ENCODE results near the gene PACS2.

PACS2 gene

GRCh38 chr14:105440992-105441391 lies 126.4 kb downstream of the PACS2 start:
- no peak for DNase-seq (ENCODE audit: low read depth in 2 of 2)

- no peak for DNase-seq (ENCODE audit: low read depth in 2 of 2)
Measured at GRCh38 chr14:105442125-105442524, 127.6 kb downstream of the PACS2 start.

GRCh38 chr14:105442834-105443233 lies 128.3 kb downstream of the PACS2 start:
- DNase-seq (ENCODE audit: low read depth in 2 of 2) = no peak

GRCh38 chr14:105444859-105445258 lies 130.3 kb downstream of the PACS2 start:
- DNase-seq (ENCODE audit: low read depth in 2 of 2) = no peak

GRCh38 chr14:105445290-105445689 lies 130.7 kb downstream of the PACS2 start:
- no peak for DNase-seq (ENCODE audit: low read depth in 2 of 2)

- no peak for DNase-seq (ENCODE audit: low read depth in 2 of 2)
Measured at GRCh38 chr14:105445901-105446845, 131.6 kb downstream of the PACS2 start.

GRCh38 chr14:105446971-105447370 lies 132.4 kb downstream of the PACS2 start:
- DNase-seq (ENCODE audit: low read depth in 2 of 2) = no peak

All from stimulated activated CD4-positive, alpha-beta T cell treated with anti-CD3 and anti-CD28 coated beads, Interleukin-1b, Interleukin-23, amount 100 ng/mL, for 1 hour (primary cell).